Mesenchymal stem cell (in vitro differentiated cells and primary cell): Measurements from ENCODE around the gene METTL6.

ENCODE experiments used
- DNase-seq: peaks from one replicate; pipeline ENCODE4 v3.0.0-alpha.2; 2013
- H2AFZ ChIP-seq: one replicate; pipeline ENCODE4 v1.6.1; 2013; ENCODE audit warnings: low read depth, mild to moderate bottlenecking, control low read depth, inconsistent platforms, low read length, moderate library complexity
- H2AK5ac ChIP-seq: 2 replicates; pipeline ENCODE4 v1.6.1; 2013; ENCODE audit warnings: low read length, moderate library complexity, mild to moderate bottlenecking, inconsistent platforms; ENCODE audit not compliant: severe bottlenecking
- H2BK120ac ChIP-seq: one replicate; pipeline ENCODE4 v1.6.1; 2013; ENCODE audit warnings: low read depth, mild to moderate bottlenecking, inconsistent platforms, low read length, moderate library complexity
- H2BK12ac ChIP-seq, 2 experiments: one replicate each; pipeline ENCODE4 v1.6.1; 2013; ENCODE audit warnings: inconsistent platforms in 2 of 2, low read length in 2 of 2, mild to moderate bottlenecking in 2 of 2, moderate library complexity in 2 of 2, control low read depth in 1 of 2
- H2BK15ac ChIP-seq: one replicate; pipeline ENCODE4 v1.6.1; 2013; ENCODE audit warnings: mild to moderate bottlenecking, low read depth, inconsistent platforms; ENCODE audit not compliant: poor library complexity, severe bottlenecking
- H2BK5ac ChIP-seq: 2 replicates; pipeline ENCODE4 v1.6.1; 2013; ENCODE audit warnings: low read depth, mild to moderate bottlenecking, low read length, control low read depth, inconsistent platforms; ENCODE audit not compliant: poor library complexity, severe bottlenecking
- H3K14ac ChIP-seq, 2 experiments: one replicate each; pipeline ENCODE4 v1.6.1; 2013; ENCODE audit warnings: inconsistent platforms in 2 of 2, low read length in 2 of 2, control low read depth in 1 of 2, mild to moderate bottlenecking in 1 of 2, moderate library complexity in 1 of 2
- H3K18ac ChIP-seq, 2 experiments: one replicate each; pipeline ENCODE4 v1.6.1; 2013; ENCODE audit warnings: inconsistent platforms in 2 of 2, low read length in 2 of 2, control low read depth in 1 of 2, low read depth in 1 of 2, mild to moderate bottlenecking in 1 of 2
- H3K23ac ChIP-seq, 2 experiments: one replicate each; pipeline ENCODE4 v1.6.1; 2013; ENCODE audit warnings: inconsistent platforms in 2 of 2, low read length in 2 of 2, mild to moderate bottlenecking in 2 of 2, moderate library complexity in 2 of 2, control low read depth in 1 of 2
- H3K27ac ChIP-seq: 2 replicates; pipeline ENCODE4 v1.5.1; 2013; ENCODE audit warnings: mild to moderate bottlenecking, moderate library complexity, low read length, control low read depth, inconsistent platforms; ENCODE audit not compliant: poor library complexity, severe bottlenecking
- H3K27me3 ChIP-seq, 2 experiments: 2 replicates each; pipeline versions ENCODE4 v1.6.1 to v1.7.0; 2013; ENCODE audit warnings: low read length in 2 of 2, mild to moderate bottlenecking in 2 of 2, moderate library complexity in 2 of 2, control low read depth in 1 of 2, inconsistent platforms in 1 of 2; ENCODE audit not compliant: control insufficient read depth in 1 of 2, insufficient read depth in 1 of 2
- H3K36me3 ChIP-seq, 2 experiments: 2 replicates each; pipeline versions ENCODE4 v1.6.1 to v1.7.0; 2013; ENCODE audit warnings: low read length in 2 of 2, control low read depth in 1 of 2, inconsistent platforms in 1 of 2, low read depth in 1 of 2, mild to moderate bottlenecking in 1 of 2; ENCODE audit not compliant: insufficient read depth in 2 of 2, control insufficient read depth in 1 of 2
- H3K4ac ChIP-seq, 2 experiments: one replicate each; pipeline ENCODE4 v1.6.1; 2013; ENCODE audit warnings: inconsistent platforms in 2 of 2, low read length in 2 of 2, mild to moderate bottlenecking in 2 of 2, moderate library complexity in 2 of 2, control low read depth in 1 of 2, low read depth in 1 of 2
- H3K4me1 ChIP-seq: 2 replicates; pipeline ENCODE4 v1.6.1; 2013; ENCODE audit warnings: low read depth, low read length, control low read depth; ENCODE audit not compliant: control insufficient read depth, insufficient read depth
- H3K4me2 ChIP-seq: 2 replicates; pipeline ENCODE4 v1.6.1; 2013; ENCODE audit warnings: low read length, mild to moderate bottlenecking, inconsistent platforms; ENCODE audit not compliant: poor library complexity, severe bottlenecking
- H3K4me3 ChIP-seq, 2 experiments: 2 replicates each; pipeline versions ENCODE4 v1.5.1 to v1.7.0; 2013; ENCODE audit warnings: low read length in 2 of 2, mild to moderate bottlenecking in 2 of 2, control low read depth in 1 of 2, low read depth in 1 of 2; ENCODE audit not compliant: insufficient read depth in 1 of 2
- H3K79me1 ChIP-seq: replicated peaks from 2 replicates; pipeline ENCODE4 v1.6.1; 2013; ENCODE audit warnings: mild to moderate bottlenecking, control low read depth, low read length, inconsistent platforms; ENCODE audit not compliant: poor library complexity, severe bottlenecking
- H3K9ac ChIP-seq: 2 replicates; pipeline ENCODE4 v1.7.0; 2013; ENCODE audit warnings: mild to moderate bottlenecking, low read length, moderate library complexity
- H3K9me3 ChIP-seq: 2 replicates; pipeline ENCODE4 v1.7.0; 2013; ENCODE audit warnings: mild to moderate bottlenecking, low read length; ENCODE audit not compliant: control insufficient read depth
- H4K8ac ChIP-seq: one replicate; pipeline ENCODE4 v1.6.1; 2013; ENCODE audit warnings: inconsistent platforms, mild to moderate bottlenecking, low read length, moderate library complexity
- H4K91ac ChIP-seq: one replicate; pipeline ENCODE4 v1.6.1; 2013; ENCODE audit warnings: mild to moderate bottlenecking, low read length, inconsistent platforms
- WGBS: methylation state at CpG from one replicate; pipeline ENCODE4 v1.1.7; 2013; ENCODE audit warnings: mixed read lengths; 5-methylcytosine and 5-hydroxymethylcytosine counted together

METTL6 gene

GRCh38 chr3:15433531-15433930 is 6.2 kb upstream of the METTL6 start:
- H3K27ac ChIP-seq, result no peak overlapping the region
- H2AFZ ChIP-seq, result no peak overlapping the region
- H3K14ac ChIP-seq, result no peak overlapping the region
- H3K36me3 ChIP-seq, result peaks cover 28 to 80% of the 10 kb centered on the region in 2 experiments
- 98% methylated on average over 1 of the region's 1 CpG for WGBS
- no peak overlapping the region for H2BK15ac ChIP-seq
- no peak overlapping the region for H3K18ac ChIP-seq
- no peak overlapping the region for H2BK12ac ChIP-seq
- peaks cover 34% of the 10 kb centered on the region for H3K79me1 ChIP-seq
- H3K23ac ChIP-seq, result no peak overlapping the region
- H2BK120ac ChIP-seq, result no peak overlapping the region
- no peak overlapping the region for H3K4ac ChIP-seq
- no peak overlapping the region for H2AK5ac ChIP-seq
- no peaks in the 10 kb centered on the region for H3K9me3 ChIP-seq
- H3K27me3 ChIP-seq, result no peaks in the 10 kb centered on the region
- no peak overlapping the region for H4K8ac ChIP-seq
- no peak overlapping the region for H4K91ac ChIP-seq
- no peak for DNase-seq
- no peak overlapping the region for H3K4me3 ChIP-seq
- no peak overlapping the region for H3K4me2 ChIP-seq
- no peak overlapping the region for H3K9ac ChIP-seq
- H2BK5ac ChIP-seq, result no peak overlapping the region
- peaks cover 5% of the 10 kb centered on the region for H3K4me1 ChIP-seq

- no peaks in the 10 kb centered on the region for H3K27me3 ChIP-seq
- peaks cover 7% of the 10 kb centered on the region for H3K4me1 ChIP-seq
- H2AFZ ChIP-seq, result no peak overlapping the region
- H2BK5ac ChIP-seq, result no peak overlapping the region
- H3K79me1 ChIP-seq, result peaks cover 37% of the 10 kb centered on the region
- no peak overlapping the region for H4K91ac ChIP-seq
- no peak overlapping the region for H3K14ac ChIP-seq
- no peak overlapping the region for H2BK15ac ChIP-seq
- H3K4me3 ChIP-seq, result no peak overlapping the region
- no peak overlapping the region for H3K4me2 ChIP-seq
- no peak overlapping the region for H2BK12ac ChIP-seq
- no peak overlapping the region for H3K4ac ChIP-seq
- WGBS, result 100% methylated on average over 3 of the region's 3 CpGs
- DNase-seq, result no peak
- H4K8ac ChIP-seq, result no peak overlapping the region
- H3K9ac ChIP-seq, result peak overlapping the region; percentile 14
- H3K36me3 ChIP-seq, result peaks cover 18 to 61% of the 10 kb centered on the region in 2 experiments
- no peak overlapping the region for H3K27ac ChIP-seq
- no peak overlapping the region for H2BK120ac ChIP-seq
- H3K18ac ChIP-seq, result no peak overlapping the region
- no peaks in the 10 kb centered on the region for H3K9me3 ChIP-seq
- H3K23ac ChIP-seq, result no peak overlapping the region
- no peak overlapping the region for H2AK5ac ChIP-seq
These were observed 4.0 kb upstream of the METTL6 start for GRCh38 chr3:15431256-15431837.

GRCh38 chr3:15430624-15431023 is 3.3 kb upstream of the METTL6 start:
- H3K36me3 ChIP-seq, result peaks cover 16 to 53% of the 10 kb centered on the region in 2 experiments
- H3K4me1 ChIP-seq, result peaks cover 7% of the 10 kb centered on the region
- H3K27me3 ChIP-seq, result no peaks in the 10 kb centered on the region
- no peak overlapping the region for H3K4ac ChIP-seq
- H3K79me1 ChIP-seq, result peaks cover 41% of the 10 kb centered on the region
- no peak overlapping the region for H2BK5ac ChIP-seq
- H3K23ac ChIP-seq, result no peak overlapping the region
- H2BK12ac ChIP-seq, result no peak overlapping the region
- H2BK15ac ChIP-seq, result no peak overlapping the region
- H3K9me3 ChIP-seq, result no peaks in the 10 kb centered on the region
- H4K91ac ChIP-seq, result no peak overlapping the region
- H2BK120ac ChIP-seq, result no peak overlapping the region
- H2AFZ ChIP-seq, result no peak overlapping the region
- DNase-seq, result no peak
- H2AK5ac ChIP-seq, result no peak overlapping the region
- WGBS, result 80% methylated on average over 1 of the region's 1 CpG
- H3K9ac ChIP-seq, result peak overlapping the region; percentile 3
- no peak overlapping the region for H3K4me2 ChIP-seq
- no peak overlapping the region for H3K27ac ChIP-seq
- peak overlapping the region in 1 of 2 experiments; percentile 55 for H3K14ac ChIP-seq
- H3K18ac ChIP-seq, result no peak overlapping the region
- H3K4me3 ChIP-seq, result no peak overlapping the region
- no peak overlapping the region for H4K8ac ChIP-seq

- WGBS, result 95% methylated on average over 5 of the region's 6 CpGs
- Histone ChIP-seq H3K18ac (no peak overlapping the region), H3K27ac (no peak overlapping the region), H3K27me3 (no peaks in the 10 kb centered on the region), H3K79me1 (peaks cover 34% of the 10 kb centered on the region), H2BK12ac (no peak overlapping the region), H2BK15ac (no peak overlapping the region), H3K9ac (peak overlapping the region; percentile 99), H2BK120ac (no peak overlapping the region), H2BK5ac (no peak overlapping the region), H2AK5ac (no peak overlapping the region), H3K23ac (no peak overlapping the region), H3K14ac (no peak overlapping the region), H3K4ac (no peak overlapping the region), H2AFZ (no peak overlapping the region), H3K9me3 (no peaks in the 10 kb centered on the region), H3K4me1 (peaks cover 7% of the 10 kb centered on the region), H3K4me3 (peak overlapping the region in 1 of 2 experiments; percentile 100), H3K36me3 (peaks cover 10 to 51% of the 10 kb centered on the region in 2 experiments), H4K8ac (no peak overlapping the region), H4K91ac (no peak overlapping the region), H3K4me2 (no peak overlapping the region)
- DNase-seq, result no peak
These were observed 1.7 kb upstream of the METTL6 start for GRCh38 chr3:15429080-15429479.
